ENCODE measurements around the gene SRBD1.

DNA sequence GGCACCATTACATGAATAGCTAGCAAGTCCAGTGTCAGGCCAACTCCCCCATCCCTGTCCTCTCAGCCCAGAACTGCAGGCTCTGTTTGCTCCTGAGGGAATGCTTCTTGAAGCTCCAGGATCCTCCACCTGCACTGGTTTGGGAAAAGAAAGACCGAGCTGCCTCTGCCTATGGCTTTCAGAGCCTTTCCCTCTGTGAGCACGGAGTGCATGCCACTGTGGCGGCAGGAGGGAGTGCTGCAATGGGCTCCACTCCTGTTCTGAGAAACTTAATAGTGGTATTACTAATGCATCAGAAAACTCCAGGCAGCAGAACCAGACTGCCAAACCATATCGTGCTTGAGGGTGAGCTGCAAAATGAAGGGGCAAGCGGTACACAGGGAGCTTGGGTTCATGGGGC lies 271.8 kb downstream of the SRBD1 start:
- TF ChIP-seq, protein P1, sequence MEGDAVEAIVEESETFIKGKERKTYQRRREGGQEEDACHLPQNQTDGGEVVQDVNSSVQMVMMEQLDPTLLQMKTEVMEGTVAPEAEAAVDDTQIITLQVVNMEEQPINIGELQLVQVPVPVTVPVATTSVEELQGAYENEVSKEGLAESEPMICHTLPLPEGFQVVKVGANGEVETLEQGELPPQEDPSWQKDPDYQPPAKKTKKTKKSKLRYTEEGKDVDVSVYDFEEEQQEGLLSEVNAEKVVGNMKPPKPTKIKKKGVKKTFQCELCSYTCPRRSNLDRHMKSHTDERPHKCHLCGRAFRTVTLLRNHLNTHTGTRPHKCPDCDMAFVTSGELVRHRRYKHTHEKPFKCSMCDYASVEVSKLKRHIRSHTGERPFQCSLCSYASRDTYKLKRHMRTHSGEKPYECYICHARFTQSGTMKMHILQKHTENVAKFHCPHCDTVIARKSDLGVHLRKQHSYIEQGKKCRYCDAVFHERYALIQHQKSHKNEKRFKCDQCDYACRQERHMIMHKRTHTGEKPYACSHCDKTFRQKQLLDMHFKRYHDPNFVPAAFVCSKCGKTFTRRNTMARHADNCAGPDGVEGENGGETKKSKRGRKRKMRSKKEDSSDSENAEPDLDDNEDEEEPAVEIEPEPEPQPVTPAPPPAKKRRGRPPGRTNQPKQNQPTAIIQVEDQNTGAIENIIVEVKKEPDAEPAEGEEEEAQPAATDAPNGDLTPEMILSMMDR (IDR thresholded peaks at IDR 0.05) = no peak
- TF ChIP-seq POLR2A (IDR thresholded peaks at IDR 0.05) (no peak), EP300 (IDR thresholded peaks at IDR 0.05) (no peak)
